ENCODE results near the gene DRAP1. TPM values are rescaled to one million over a fixed set of nuclear protein-coding genes. Genes with fewer than 3 reads are reported as not detected.

DRAP1 gene
- total RNA-seq, 1 donor from 2014 or later: 68.5 TPM

DNA sequence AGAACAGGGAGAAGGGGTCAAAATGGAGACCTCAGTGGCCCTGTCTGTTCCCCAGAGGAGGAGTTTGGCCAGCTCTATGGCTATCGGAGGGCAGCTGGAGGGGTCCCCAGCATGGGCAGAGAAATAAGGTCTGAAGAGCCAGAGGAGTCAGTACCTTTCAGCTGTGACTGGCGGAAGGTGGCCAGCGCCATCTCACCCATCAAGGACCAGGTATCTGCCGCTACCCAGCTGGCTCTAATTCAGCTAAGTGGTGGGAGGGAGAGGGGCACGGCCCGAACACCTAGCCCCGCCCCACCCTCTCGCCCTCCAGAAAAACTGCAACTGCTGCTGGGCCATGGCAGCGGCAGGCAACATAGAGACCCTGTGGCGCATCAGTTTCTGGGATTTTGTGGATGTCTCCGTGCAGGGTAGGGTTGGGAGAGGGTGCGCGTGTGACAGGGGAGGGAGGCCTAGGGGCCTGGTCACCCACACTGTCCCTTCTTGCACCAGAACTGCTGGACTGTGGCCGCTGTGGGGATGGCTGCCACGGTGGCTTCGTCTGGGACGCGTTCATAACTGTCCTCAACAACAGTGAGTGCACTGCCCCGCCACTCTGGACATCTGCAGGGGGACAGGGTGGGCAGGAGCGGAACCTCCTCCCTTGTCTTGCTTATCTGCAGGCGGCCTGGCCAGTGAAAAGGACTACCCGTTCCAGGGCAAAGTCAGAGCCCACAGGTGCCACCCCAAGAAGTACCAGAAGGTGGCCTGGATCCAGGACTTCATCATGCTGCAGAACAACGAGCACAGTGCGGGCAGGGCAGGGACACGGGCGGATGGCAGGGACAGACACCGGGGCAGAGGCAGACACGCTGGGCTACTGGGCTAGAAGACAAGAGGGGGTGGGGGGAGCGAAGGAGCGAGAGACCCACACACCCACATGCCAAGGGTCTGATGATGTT, 36.8 kb upstream of the DRAP1 start:
- no peak overlapping the region for H3K4me3 Mint-ChIP-seq
- peaks cover 15% of the 10 kb centered on the region for H3K4me1 Mint-ChIP-seq
- H3K27ac Mint-ChIP-seq: no peak overlapping the region
- no peaks in the 10 kb centered on the region for H3K27me3 Mint-ChIP-seq (ENCODE audit: low read depth)
- peaks cover 16% of the 10 kb centered on the region for H3K36me3 Mint-ChIP-seq
- no peaks in the 10 kb centered on the region for H3K9me3 Mint-ChIP-seq
- TF ChIP-seq, protein P1, sequence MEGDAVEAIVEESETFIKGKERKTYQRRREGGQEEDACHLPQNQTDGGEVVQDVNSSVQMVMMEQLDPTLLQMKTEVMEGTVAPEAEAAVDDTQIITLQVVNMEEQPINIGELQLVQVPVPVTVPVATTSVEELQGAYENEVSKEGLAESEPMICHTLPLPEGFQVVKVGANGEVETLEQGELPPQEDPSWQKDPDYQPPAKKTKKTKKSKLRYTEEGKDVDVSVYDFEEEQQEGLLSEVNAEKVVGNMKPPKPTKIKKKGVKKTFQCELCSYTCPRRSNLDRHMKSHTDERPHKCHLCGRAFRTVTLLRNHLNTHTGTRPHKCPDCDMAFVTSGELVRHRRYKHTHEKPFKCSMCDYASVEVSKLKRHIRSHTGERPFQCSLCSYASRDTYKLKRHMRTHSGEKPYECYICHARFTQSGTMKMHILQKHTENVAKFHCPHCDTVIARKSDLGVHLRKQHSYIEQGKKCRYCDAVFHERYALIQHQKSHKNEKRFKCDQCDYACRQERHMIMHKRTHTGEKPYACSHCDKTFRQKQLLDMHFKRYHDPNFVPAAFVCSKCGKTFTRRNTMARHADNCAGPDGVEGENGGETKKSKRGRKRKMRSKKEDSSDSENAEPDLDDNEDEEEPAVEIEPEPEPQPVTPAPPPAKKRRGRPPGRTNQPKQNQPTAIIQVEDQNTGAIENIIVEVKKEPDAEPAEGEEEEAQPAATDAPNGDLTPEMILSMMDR (IDR thresholded peaks at IDR 0.05; ENCODE audit: unreplicated experiment): no peak
- peak in 1 of 2 experiments; percentile 13 for DNase-seq (ENCODE audit: low spot score in 2 of 2, unreplicated experiment in 2 of 2)

DNA sequence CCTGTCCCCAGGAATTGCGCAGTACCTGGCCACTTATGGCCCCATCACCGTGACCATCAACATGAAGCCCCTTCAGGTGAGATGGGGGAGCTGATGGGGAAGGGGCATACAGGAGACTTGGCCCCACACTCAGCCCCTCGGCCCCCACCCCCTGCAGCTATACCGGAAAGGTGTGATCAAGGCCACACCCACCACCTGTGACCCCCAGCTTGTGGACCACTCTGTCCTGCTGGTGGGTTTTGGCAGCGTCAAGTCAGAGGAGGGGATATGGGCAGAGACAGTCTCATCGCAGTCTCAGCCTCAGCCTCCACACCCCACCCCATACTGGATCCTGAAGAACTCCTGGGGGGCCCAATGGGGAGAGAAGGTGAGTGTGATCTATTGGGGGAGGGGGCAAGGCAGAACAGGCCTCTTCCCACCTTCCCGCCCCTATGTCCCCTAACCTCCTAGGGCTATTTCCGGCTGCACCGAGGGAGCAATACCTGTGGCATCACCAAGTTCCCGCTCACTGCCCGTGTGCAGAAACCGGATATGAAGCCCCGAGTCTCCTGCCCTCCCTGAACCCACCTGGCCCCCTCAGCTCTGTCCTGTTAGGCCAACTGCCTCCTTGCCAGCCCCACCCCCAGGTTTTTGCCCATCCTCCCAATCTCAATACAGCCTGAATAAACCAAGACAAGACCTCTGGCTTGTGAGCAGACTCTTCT, 36.0 kb upstream of the DRAP1 start:
- DNase-seq (ENCODE audit: low spot score in 2 of 2, unreplicated experiment in 2 of 2): peak in 1 of 2 experiments; percentile 8
- no peak overlapping the region for H3K4me3 Mint-ChIP-seq
- TF ChIP-seq, protein P1 (IDR thresholded peaks at IDR 0.05; ENCODE audit: unreplicated experiment): no peak
- H3K36me3 Mint-ChIP-seq: peaks cover 16% of the 10 kb centered on the region
- peaks cover 21% of the 10 kb centered on the region for H3K4me1 Mint-ChIP-seq
- H3K9me3 Mint-ChIP-seq: no peaks in the 10 kb centered on the region
- no peak overlapping the region for H3K27ac Mint-ChIP-seq
- no peaks in the 10 kb centered on the region for H3K27me3 Mint-ChIP-seq (ENCODE audit: low read depth)

DNA sequence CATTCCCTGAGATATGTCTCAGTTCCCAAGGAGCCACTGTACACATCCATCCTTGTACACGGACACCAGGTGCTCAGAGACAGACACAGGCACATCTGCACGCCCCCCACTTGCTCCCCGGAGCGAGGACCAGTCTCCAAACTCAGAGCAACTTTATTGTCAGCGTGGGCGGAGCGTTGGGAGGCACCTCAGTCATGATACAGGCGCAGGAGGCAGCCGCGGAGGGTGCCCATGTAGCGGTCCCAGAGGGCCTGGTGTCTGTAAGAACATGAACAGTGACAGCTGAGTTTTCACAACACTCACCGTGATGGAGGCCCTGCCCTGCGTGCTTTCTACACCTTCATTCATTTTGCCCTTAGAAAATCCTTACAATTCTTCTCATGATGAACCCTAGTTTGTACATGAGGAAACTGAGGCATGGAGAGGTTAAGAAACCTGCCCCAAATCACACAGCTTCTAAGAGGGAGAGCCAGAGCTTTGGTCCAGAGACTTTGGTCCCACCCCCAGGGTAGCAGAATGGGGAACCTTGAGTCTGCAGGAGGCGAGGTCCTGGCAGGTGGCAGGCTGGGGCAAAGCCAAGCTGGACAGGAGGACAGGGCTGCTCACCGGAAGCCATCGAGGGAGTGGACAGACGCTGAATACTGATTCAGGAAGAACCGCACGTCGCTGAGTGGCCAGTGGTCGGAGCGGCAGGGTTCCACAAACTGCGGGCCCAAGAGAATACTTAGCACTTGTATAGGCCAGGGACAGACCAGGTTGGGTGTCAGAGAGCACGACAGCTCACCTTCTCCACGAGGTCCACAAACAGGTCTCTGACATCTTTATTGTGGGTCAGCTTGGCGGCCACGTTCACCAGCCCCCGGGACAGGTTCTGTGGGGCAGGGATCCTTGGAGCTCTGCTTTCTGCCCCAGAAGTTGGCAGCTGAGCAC, 35.2 kb upstream of the DRAP1 start:
- DNase-seq (ENCODE audit: low spot score in 2 of 2, unreplicated experiment in 2 of 2): peak in 1 of 2 experiments; percentile 16
- H3K27me3 Mint-ChIP-seq (ENCODE audit: low read depth): no peaks in the 10 kb centered on the region
- H3K4me1 Mint-ChIP-seq: peaks cover 27% of the 10 kb centered on the region
- no peaks in the 10 kb centered on the region for H3K9me3 Mint-ChIP-seq
- H3K36me3 Mint-ChIP-seq: peaks cover 16% of the 10 kb centered on the region
- no peak overlapping the region for H3K4me3 Mint-ChIP-seq
- no peak overlapping the region for H3K27ac Mint-ChIP-seq
- TF ChIP-seq, protein P1 (IDR thresholded peaks at IDR 0.05; ENCODE audit: unreplicated experiment): no peak

DNA sequence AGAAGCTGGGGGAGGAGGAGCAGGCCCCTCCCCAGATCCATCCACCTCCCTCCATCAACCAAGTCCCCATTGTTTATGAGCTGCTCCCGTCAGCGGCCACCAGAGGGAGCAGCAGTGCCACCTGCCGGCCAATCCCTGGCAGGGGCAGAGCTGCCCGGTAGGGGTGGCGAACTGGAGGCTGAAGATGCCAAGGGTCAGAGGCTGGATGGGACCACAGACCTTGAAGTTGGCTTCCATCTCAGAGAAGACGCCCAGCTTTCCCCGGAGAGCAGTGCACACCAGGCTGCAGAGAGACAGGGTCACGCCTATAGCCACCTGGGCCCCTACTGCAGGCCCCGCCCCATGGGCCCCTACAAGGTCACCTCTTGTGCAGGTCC, 34.5 kb upstream of the DRAP1 start:
- Mint-ChIP-seq H3K4me3 (no peak overlapping the region), H3K27me3 (ENCODE audit: low read depth) (no peaks in the 10 kb centered on the region), H3K36me3 (peaks cover 16% of the 10 kb centered on the region), H3K9me3 (no peaks in the 10 kb centered on the region), H3K27ac (peak overlapping the region; percentile 47), H3K4me1 (peaks cover 33% of the 10 kb centered on the region)
- DNase-seq (ENCODE audit: low spot score in 2 of 2, unreplicated experiment in 2 of 2): peak; percentile 58 to 81
- TF ChIP-seq, protein P1 (IDR thresholded peaks at IDR 0.05; ENCODE audit: unreplicated experiment): peak; percentile 96

DNA sequence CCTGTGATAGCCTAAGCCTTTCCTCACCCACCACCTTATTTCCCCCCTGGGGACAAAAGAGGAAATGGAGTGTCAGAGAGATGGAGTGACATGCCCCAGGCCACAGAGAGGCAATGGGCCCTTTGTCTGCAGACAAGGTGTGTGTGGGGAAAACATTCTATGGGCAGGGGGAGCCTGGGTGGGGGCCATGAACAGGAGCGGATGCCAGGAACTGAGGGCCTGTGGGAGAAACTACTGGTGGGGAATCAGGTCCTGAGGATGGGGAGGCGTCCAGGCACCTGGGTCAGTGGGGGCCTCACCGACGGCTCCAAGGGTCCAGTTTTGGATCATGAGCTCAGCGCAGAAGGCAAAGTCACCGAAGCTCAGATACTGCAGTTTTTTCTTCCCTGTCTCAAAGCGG, 34.0 kb upstream of the DRAP1 start:
- no peak overlapping the region for H3K4me3 Mint-ChIP-seq
- no peak for DNase-seq (ENCODE audit: low spot score in 2 of 2, unreplicated experiment in 2 of 2)
- H3K27me3 Mint-ChIP-seq (ENCODE audit: low read depth): no peaks in the 10 kb centered on the region
- no peaks in the 10 kb centered on the region for H3K9me3 Mint-ChIP-seq
- H3K27ac Mint-ChIP-seq: no peak overlapping the region
- H3K4me1 Mint-ChIP-seq: peaks cover 38% of the 10 kb centered on the region
- TF ChIP-seq, protein P1 (IDR thresholded peaks at IDR 0.05; ENCODE audit: unreplicated experiment): no peak
- H3K36me3 Mint-ChIP-seq: peaks cover 16% of the 10 kb centered on the region

Measured in mesothelial cell of epicardium (in vitro differentiated cells).